Nephron progenitor cell (in vitro differentiated cells): Measurements from ENCODE around the gene VPS37D.
"Not testable (repeated sequence)": the region's sequence is repeated elsewhere in the genome, so short reads cannot be mapped to it uniquely, and the experiment has no call there.

Source experiments
- DNase-seq: peaks from one replicate; pipeline ENCODE4 v3.0.0; 2021
- H3K27ac Mint-ChIP-seq: 2 replicates; pipeline ENCODE4 v1.8.0; 2021; ENCODE audit warnings: mild to moderate bottlenecking, moderate library complexity, mixed read lengths
- H3K27me3 Mint-ChIP-seq: 2 replicates; pipeline ENCODE4 v1.8.0; 2021; ENCODE audit warnings: mild to moderate bottlenecking, low read depth, mixed read lengths; ENCODE audit not compliant: poor library complexity
- H3K36me3 Mint-ChIP-seq: 2 replicates; pipeline ENCODE4 v1.8.0; 2021; ENCODE audit warnings: low read depth, mixed read lengths
- H3K4me1 Mint-ChIP-seq: 2 replicates; pipeline ENCODE4 v1.8.0; 2021; ENCODE audit warnings: mixed read lengths
- H3K4me3 Mint-ChIP-seq: 2 replicates; pipeline ENCODE4 v1.8.0; 2021; ENCODE audit warnings: mild to moderate bottlenecking, moderate library complexity, mixed read lengths
- H3K9me3 Mint-ChIP-seq: 2 replicates; pipeline ENCODE4 v1.8.0; 2021; ENCODE audit warnings: mild to moderate bottlenecking, moderate library complexity, mixed read lengths
- TF ChIP-seq, protein P1 (sequence below): fragments of 200-600 bp; sonication (generic); IDR thresholded peaks from 2 replicates; pipeline ENCODE4 v1.5.0; 2021; ENCODE audit warnings: antibody characterized with exemption

VPS37D gene

DNA sequence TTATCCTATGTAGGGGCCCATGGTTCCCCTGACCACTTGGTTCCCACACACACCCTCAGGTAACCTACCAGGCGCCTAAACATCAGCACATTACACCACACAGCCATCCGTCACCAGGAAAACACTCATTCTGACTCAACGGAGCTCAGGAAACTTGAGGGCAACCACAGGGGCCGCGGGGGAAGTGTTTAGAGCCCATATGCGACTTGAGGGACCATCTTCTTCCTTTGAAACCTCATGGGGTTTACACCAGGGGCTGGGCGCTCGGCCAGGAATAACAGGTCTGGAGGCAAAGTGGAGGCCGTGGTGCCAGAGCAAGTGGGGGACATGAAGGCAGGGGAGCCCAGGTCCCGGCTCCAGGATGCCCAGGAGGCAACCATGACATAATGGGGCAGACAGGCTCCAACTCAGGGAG, 50.4 kb downstream of the VPS37D start:
- Mint-ChIP-seq H3K9me3 (no peaks in the 10 kb centered on the region), H3K4me3 (peak overlapping the region; percentile 75), H3K27me3 (peaks cover 26% of the 10 kb centered on the region), H3K36me3 (no peaks in the 10 kb centered on the region), H3K27ac (no peak overlapping the region), H3K4me1 (peaks cover 38% of the 10 kb centered on the region)
- TF ChIP-seq, protein P1, sequence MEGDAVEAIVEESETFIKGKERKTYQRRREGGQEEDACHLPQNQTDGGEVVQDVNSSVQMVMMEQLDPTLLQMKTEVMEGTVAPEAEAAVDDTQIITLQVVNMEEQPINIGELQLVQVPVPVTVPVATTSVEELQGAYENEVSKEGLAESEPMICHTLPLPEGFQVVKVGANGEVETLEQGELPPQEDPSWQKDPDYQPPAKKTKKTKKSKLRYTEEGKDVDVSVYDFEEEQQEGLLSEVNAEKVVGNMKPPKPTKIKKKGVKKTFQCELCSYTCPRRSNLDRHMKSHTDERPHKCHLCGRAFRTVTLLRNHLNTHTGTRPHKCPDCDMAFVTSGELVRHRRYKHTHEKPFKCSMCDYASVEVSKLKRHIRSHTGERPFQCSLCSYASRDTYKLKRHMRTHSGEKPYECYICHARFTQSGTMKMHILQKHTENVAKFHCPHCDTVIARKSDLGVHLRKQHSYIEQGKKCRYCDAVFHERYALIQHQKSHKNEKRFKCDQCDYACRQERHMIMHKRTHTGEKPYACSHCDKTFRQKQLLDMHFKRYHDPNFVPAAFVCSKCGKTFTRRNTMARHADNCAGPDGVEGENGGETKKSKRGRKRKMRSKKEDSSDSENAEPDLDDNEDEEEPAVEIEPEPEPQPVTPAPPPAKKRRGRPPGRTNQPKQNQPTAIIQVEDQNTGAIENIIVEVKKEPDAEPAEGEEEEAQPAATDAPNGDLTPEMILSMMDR = no peak
- no peak for DNase-seq

DNA sequence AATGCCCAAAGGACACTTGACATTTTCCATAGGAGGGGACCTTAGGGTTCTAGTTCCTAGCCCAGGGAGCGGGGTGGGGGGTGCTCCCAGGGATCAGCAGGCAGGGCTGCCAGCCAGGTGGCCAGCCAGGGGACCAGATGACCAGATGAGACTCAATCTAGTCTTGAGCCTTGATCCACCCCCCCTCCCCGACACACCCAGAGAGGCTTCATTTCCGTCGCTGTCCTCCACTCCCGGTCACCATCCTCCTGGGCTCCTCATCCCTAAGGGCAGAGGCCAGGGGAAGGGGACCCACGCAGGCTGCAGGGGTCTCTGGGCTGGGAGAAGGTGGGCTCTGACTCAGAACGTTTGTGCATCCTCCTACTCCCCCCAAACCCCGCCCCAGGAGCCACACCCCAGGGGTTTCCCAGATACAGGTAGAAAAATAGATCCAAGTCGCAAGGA, 50.8 kb downstream of the VPS37D start:
- no peaks in the 10 kb centered on the region for H3K9me3 Mint-ChIP-seq
- H3K4me3 Mint-ChIP-seq = peak overlapping the region; percentile 75
- H3K4me1 Mint-ChIP-seq = peaks cover 38% of the 10 kb centered on the region
- peaks cover 26% of the 10 kb centered on the region for H3K27me3 Mint-ChIP-seq
- H3K36me3 Mint-ChIP-seq = no peaks in the 10 kb centered on the region
- DNase-seq = no peak
- no peak overlapping the region for H3K27ac Mint-ChIP-seq
- TF ChIP-seq, protein P1 = no peak

DNA sequence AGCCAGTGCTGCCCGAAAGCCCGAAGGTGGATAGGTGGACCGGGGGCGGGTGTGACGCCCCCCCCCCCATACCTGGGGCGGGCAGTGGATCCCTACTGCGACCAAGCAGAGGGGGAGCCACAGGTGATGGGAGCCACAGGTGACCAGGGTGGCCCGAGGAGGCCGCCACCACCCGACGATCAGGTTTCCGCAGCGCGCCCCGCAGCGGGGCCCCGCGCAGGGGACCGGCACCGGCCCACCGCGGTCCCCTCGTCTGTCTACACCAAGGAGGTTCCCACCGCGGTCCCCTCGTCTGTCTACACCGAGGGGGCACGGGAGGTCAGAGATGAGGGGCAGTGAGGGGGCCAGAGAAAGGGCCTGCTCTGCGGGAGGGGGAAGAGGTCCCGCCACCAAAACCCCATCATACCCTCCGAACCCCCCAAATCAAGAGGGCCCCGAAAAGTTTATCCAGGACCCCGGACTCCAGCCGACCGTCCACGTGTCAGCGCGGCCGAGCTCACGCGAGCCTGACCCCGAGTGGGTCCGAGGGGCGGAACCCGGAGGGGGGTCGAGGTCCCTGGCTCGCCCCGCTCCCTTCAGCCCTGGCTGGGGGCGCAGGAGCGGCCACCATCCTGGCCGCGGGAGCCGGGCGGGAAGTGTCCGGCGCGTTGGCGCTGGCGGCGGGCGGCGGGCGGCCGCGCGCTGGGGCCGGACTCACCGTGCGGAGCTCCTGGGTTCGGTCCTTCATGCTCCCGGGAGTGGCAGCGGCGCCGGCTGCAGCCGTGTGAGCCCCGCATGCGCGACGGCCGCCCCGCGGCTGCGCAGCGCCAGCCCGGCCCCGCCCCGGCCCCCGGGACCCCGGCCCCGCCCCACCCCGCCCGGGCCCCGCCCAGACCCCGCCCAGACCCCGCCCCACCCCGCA, 51.5 kb downstream of the VPS37D start, which contains the start of gene STX1A:
TSS of gene STX1A (minus strand) at position 765 of the 901 bp plus-strand sequence. CDS start at position 727, 38 bp downstream.
- peak; percentile 80 for DNase-seq
- peaks cover 38% of the 10 kb centered on the region for H3K4me1 Mint-ChIP-seq
- peaks cover 26% of the 10 kb centered on the region for H3K27me3 Mint-ChIP-seq
- TF ChIP-seq, protein P1 = no peak
- H3K36me3 Mint-ChIP-seq = no peaks in the 10 kb centered on the region
- H3K9me3 Mint-ChIP-seq = no peaks in the 10 kb centered on the region
- H3K4me3 Mint-ChIP-seq = peak within 1 kb of the TSS; percentile 81
- no peak within 1 kb of the TSS for H3K27ac Mint-ChIP-seq

DNA sequence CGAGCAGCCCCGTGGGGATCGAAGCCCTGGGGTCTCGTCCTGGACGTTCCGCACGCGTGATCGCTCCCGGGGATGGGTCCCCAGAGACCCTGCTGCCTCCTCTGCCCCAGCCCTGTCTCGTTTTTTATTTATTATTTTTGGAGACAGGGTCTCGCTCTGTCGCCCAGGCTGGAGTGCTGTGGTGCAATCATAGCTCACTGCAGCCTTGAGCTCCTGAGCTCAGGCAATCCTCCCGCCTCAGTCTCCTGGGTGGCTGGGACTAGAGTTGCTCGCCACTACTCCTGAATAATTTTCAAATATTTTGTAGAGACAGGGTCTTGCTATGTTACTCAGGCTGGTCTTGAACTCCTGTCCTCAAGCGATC, 52.2 kb downstream of the VPS37D start:
- no peak overlapping the region for H3K27ac Mint-ChIP-seq

DNA sequence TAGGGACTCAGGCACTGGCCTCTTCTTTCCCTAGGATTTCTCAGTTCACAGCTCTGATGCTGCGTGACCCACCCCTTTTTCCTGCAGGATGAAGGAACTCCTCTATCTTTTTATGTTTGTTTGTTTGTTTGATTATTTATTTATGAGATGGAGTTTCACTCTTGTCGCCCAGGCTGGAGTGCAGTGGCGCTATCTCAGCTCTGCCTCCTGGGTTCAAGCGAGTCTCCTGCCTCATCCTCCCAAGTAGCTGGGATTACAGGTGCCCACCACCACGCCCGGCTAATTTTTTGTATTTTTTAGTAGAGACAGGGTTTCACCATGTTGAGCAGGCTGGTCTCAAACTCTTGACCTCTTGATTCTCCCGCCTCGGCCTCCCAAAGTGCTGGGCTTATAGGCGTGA, 52.8 kb downstream of the VPS37D start:
- H3K36me3 Mint-ChIP-seq, DNase-seq, H3K9me3 Mint-ChIP-seq, H3K27ac Mint-ChIP-seq: not testable (repeated sequence)
- Mint-ChIP-seq H3K4me1 (peaks cover 36% of the 10 kb centered on the region), H3K4me3 (peak overlapping the region; percentile 81), H3K27me3 (peaks cover 26% of the 10 kb centered on the region)

More for the DNA sequence above, 52.2 kb downstream of the VPS37D start:
- no peak for DNase-seq
- H3K4me1 Mint-ChIP-seq = peaks cover 38% of the 10 kb centered on the region
- H3K36me3 Mint-ChIP-seq = no peaks in the 10 kb centered on the region
- no peaks in the 10 kb centered on the region for H3K9me3 Mint-ChIP-seq
- peaks cover 26% of the 10 kb centered on the region for H3K27me3 Mint-ChIP-seq
- H3K4me3 Mint-ChIP-seq = peak overlapping the region; percentile 81
- TF ChIP-seq, protein P1 = no peak

DNA sequence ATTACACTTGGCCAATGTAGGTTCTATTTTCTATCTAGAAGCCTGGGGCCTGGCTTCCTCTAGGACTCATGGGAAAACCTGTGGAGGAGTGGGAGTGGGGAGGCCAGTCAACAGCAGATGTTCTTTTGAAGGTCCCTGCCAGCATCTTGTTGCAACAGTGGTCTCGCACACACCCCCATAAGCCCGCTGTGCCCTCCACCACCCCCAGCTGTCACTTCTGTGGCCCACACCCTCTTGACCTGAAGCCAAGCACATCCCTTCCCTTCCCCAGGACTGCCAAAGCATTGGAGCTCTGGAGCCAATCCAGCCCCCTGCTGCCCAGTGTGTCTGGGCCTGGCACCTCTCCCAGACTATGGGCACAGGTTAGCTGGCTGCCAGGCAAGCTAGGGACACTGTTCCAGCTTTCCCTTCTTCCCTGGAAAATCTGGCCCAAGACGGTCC, 53.8 kb downstream of the VPS37D start:
- Mint-ChIP-seq H3K9me3 (no peaks in the 10 kb centered on the region), H3K27ac (no peak overlapping the region), H3K27me3 (peaks cover 26% of the 10 kb centered on the region), H3K4me3 (peak overlapping the region; percentile 69), H3K36me3 (no peaks in the 10 kb centered on the region), H3K4me1 (peaks cover 27% of the 10 kb centered on the region)
- no peak for DNase-seq
- TF ChIP-seq, protein P1 = no peak
